ENCODE measurements around the gene PDE8A.
"Not testable (repeated sequence)": the region's sequence is repeated elsewhere in the genome, so short reads cannot be mapped to it uniquely, and the experiment has no call there.

Gene PDE8A

DNA sequence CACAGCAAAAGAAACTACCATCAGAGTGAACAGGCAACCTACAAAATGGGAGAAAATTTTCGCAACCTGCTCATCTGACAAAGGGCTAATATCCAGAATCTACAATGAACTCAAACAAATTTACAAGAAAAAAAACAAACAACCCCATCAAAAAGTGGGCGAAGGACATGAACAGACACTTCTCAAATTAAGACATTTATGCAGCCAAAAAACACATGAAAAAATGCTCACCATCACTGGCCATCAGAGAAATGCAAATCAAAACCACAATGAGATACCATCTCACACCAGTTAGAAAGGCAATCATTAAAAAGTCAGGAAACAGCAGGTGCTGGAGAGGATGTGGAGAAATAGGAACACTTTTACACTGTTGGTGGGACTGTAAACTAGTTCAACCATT is 30.1 kb downstream of the PDE8A start:
- not testable (repeated sequence) for DNase-seq

GRCh38 chr15:85013785-85014184 is 32.1 kb downstream of the PDE8A start:
- no peak for DNase-seq

DNA sequence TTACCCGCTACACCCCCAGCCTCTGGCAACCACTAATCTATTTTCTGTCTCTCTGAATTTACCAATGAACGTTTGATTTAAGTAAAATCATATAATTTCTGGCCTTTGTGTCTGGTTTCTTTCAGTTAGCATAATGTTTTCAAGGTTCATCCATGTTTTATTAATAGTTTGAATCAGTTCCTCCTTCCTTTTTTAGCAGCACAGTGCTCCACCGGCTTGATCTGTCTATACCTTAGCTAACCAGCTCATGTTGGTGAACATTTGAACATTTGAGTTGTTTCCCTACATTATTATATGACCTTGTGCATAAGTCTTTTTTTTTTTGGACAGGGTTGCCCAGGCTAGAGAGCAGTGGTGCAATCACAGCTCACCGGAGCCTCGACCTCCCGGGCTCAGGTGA is 33.3 kb downstream of the PDE8A start:
- no peak for DNase-seq

- DNase-seq: no peak
These were observed 34.6 kb downstream of the PDE8A start for GRCh38 chr15:85016275-85016674.

GRCh38 chr15:85019815-85020590 is 38.3 kb downstream of the PDE8A start:
- DNase-seq: no peak

DNA sequence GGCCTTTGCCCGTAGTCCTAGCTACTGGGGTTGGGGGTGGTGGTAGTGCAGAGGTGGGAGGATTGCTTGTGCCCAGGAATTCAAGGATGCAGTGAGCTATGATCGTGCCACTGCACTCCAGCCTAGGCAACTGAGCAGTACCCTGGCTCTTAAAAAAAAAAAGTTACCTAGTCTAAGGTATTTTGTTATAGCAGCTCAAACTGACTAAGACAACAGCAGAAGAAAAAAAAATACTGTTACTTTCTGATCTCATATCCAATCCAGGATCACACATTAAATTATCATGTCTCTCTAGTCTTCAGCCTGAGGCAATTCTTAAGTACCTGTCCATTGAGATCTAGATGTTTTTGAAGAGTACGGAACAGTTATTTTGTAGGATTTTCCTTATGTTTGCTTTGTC is 39.8 kb downstream of the PDE8A start:
- DNase-seq: no peak

DNA sequence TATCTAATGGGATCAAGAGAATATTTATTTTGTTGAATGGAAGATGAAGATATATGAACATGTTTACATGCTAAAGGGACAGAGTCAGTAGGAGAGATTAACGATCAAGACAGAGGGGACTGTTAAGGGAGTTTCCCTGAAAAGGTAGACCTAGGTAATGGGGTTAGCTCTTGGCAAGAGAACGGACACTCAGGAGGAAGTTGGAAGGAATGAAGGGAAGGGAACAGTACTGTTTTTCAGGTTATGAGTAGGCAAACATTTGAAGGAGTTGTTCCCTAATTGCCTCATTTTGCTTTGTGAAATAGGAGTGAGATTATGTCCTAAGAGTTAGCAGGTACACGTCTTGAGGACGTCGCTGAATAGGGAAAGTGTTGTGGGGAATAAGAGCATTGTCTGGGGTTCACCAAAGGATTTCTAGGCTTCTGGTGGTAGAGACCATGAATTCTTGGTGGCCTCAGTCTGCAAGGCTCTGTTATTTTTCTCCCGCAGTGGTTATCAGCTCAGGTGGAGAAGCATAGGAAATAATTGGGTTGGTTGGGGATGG is 41.3 kb downstream of the PDE8A start:
- no peak for DNase-seq

DNA sequence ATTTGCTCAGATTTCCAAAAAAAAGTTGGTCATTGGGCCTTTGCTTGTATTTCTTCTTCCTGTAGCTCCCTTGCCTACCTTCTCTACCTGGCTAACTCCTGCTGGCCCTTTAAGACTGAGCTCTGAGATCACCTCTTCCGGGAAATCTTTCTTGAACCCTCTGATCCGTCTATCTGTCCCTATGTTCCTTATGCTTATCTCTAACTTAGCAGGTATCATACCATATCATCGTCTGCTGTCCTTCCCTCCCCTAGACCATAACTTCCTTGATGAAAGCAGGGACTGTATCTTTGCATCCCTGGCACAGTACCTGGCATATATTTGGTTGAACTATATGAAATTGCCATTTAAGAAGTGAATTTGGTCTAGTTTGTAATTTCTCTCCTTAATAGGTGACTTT is 42.3 kb downstream of the PDE8A start:
- DNase-seq: no peak

GRCh38 chr15:85024509-85025336 is 43.1 kb downstream of the PDE8A start:
- DNase-seq: no peak

DNA sequence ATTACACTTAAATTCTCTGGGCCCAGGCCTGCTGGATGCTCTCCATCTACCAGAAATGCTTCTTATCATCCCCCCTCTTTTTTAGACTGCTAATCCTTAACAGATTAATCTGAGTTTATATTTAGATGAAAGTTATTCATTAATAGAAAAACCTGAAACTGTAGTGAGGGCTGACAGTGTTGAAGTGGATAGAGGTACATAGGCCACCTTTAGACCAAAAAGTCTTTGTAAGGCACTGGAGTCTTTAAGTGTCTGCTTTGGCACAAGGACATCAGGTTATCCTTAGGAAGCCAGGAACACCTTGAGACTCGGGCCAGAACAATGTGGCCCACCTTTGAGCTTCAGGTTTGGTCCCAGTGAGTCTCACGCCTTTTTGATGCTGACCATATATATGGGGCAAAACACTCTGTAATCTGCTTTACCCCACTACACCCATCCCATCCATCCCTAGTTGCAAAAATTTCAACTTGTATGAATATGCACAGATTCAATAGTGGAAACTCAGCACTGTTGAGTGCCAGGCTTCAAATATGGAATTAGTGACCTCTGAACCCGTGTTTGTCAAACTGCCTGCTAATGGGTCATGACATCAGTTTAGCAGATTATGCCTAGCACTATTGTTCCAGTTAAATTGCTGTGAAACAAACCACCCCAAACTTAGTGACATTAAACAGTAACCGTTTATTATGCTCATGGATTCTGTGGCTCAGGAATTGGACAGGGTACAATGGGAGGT is 44.0 kb downstream of the PDE8A start:
- DNase-seq: no peak

DNA sequence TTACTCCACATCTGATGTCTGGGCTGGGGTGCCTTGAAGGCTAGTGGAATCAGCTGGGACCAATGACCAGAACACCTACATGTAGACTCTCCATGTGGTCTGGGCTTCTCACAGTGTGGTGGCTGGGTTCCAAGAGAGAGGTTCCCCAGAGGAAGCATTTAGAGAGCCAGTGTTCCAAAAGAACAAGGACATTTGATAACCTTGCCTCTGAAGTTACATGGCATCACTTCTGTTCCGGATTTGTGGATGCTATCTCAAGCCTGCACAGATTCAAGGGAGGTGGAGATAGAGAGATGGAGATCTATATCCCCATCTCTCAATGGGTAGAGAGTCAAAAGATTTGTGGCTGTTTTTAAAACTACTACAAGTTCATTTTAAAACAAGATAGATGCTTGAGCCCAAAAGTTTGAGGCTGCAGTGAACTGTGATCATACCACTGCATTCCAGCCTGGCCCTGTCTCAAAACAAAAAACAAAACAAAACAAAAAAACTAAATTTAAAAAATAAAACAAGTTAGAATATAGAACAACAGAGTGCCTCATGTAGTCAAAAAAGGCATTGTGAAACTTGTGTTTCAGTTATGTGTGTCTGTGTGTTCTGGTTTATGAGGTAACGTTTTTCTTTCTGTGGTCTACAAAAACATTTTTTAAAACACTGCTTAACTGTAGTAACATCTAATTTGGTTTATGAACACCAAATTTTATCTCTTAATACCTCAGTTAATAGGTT is 44.8 kb downstream of the PDE8A start:
- DNase-seq: no peak

DNA sequence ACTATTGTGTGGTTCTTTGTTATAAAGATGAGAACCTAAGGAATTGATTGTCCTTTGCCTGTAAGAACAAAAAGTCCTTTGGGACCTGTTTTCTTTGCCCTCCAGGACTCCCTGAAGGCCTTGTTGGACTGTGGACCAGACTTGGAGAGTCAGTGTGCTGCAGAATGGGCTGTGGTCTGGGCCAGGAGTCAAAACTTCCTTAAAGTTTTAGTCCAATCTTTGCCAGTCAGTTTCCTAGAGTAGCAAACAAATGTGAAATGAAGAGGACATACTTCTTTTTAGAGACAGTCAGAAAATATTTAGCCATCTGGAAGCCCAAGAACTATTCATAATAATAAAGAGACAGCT is 45.4 kb downstream of the PDE8A start:
- DNase-seq: no peak

- no peak for DNase-seq
These were observed 45.8 kb downstream of the PDE8A start for GRCh38 chr15:85027421-85027820.

DNA sequence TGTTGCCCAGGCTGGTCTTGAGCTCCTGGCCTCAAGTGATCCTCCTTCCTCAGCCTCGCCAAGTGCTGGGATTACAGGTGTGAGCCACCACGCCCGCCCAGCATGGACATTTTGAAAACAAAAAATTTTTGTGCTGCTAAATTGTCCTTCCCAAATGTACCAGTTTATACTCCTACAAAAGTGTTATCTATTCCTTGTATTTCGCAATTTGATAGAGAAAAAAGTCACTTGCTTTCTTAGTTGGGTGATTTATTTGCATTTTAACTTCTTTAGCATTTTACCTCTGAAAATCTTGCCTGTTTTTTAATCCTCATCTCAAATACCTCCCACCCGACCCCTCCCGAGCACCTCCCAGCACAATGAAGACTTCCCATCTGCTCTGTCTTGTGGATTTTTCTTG is 46.8 kb downstream of the PDE8A start:
- DNase-seq: no peak

DNA sequence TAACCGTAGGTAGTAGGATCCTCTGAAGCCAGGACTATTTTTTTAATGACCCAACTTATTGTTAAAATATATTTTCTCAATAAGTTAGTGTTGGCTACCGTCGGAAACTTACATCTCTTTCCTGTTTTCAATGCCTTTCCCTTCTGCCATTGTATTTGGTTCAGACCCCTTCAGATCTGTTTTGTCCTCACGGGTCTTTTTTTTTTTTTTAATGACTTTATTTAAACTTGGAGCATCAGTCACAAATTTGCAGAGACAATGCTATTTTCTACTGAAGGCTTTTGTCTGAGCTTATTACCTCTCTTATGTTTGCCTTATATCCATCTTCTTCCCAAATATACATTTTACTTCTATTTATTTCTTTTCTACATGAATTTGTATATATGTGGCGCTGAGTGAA is 47.6 kb downstream of the PDE8A start:
- no peak for DNase-seq

GRCh38 chr15:85030301-85030929 is 48.8 kb downstream of the PDE8A start:
- DNase-seq: no peak

- DNase-seq: no peak
These were observed 49.7 kb downstream of the PDE8A start for GRCh38 chr15:85031086-85031943.

GRCh38 chr15:85031944-85032558 is 50.4 kb downstream of the PDE8A start:
- DNase-seq: no peak

GRCh38 chr15:85033148-85033547 is 51.5 kb downstream of the PDE8A start:
- no peak for DNase-seq

DNA sequence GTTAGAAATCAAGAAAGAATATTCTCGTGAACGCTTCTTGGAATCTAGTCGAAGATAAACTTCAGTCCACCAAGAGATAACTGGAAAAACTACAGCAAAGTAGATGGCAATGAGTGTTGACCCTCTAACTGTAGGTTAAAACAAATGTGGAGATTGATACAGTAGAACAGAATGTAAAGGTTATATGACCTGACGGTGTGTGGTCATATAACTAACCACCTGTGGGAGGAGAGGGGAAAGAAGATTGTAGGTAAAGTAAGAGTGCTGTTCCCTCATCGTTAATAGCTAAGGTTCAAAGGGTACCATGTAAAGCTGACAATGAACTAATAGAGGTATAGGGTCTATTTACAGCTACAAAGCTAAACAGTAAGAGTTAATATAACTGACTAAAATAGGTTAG is 52.6 kb downstream of the PDE8A start:
- DNase-seq: no peak

DNA sequence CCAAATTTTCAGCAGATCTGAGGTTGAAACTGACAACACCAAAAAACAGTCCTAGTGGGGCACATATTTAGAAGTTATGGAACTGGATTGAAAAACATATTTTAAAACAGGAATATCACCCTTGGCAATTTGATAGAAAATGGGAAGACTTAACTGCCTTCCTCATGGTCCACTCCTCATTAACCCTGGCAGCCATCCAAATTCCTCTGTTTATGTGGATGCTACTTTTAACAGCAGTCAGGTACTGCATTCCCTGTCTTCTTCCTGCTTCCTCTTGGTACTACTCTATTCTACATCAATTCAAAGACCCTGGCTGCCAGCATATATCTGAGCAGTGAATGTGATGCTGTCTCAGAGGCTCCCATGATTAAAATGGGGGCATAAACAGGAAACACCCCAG is 54.3 kb downstream of the PDE8A start:
- DNase-seq: no peak

All from NCI-H2081 treated with DMSO at 0.1 percent for 48 hours (cell line).